HG03103 (cell line): ENCODE results near the gene GIPC1.
"Not testable (repeated sequence)": the region's sequence is repeated elsewhere in the genome, so short reads cannot be mapped to it uniquely, and the experiment has no call there.

Experiments
- ATAC-seq: cut with Tn5 transposase; IDR thresholded peaks from one replicate; pipeline ENCODE4 v1.9.1; 2021; ENCODE audit warnings: low read depth; ENCODE audit not compliant: unreplicated experiment

Gene GIPC1

GRCh38 chr19:14496029-14496833, at the start of gene GIPC1:
Gene GIPC1, minus strand, starts transcription at chr19:14496127. Its CDS starts 13,151 bp downstream, at chr19:14482976.
- no peak for ATAC-seq

GRCh38 chr19:14545716-14546082, 49.8 kb upstream of the GIPC1 start:
- no peak for ATAC-seq

- ATAC-seq = no peak
These were observed 49.2 kb upstream of the GIPC1 start for GRCh38 chr19:14544977-14545715.

- ATAC-seq = no peak
These were observed 48.1 kb upstream of the GIPC1 start for GRCh38 chr19:14544047-14544446.

- ATAC-seq = no peak
These were observed 46.9 kb upstream of the GIPC1 start for GRCh38 chr19:14542711-14543328.

GRCh38 chr19:14541979-14542378, 46.1 kb upstream of the GIPC1 start:
- not testable (repeated sequence) for ATAC-seq

GRCh38 chr19:14540741-14541525, 45.0 kb upstream of the GIPC1 start:
- no peak for ATAC-seq

GRCh38 chr19:14536926-14537692, 41.2 kb upstream of the GIPC1 start:
- no peak for ATAC-seq

- no peak for ATAC-seq
These were observed 37.5 kb upstream of the GIPC1 start for GRCh38 chr19:14533450-14533849.

GRCh38 chr19:14530506-14530905, 34.6 kb upstream of the GIPC1 start:
- ATAC-seq = no peak

- ATAC-seq = no peak
These were observed 34.0 kb upstream of the GIPC1 start for GRCh38 chr19:14530005-14530348.

- peak; percentile 78 for ATAC-seq
These were observed 33.5 kb upstream of the GIPC1 start, which contains the start of gene TECR for GRCh38 chr19:14529254-14530004. Gene TECR, plus strand, starts transcription at chr19:14529594. Its CDS starts 103 bp downstream, at chr19:14529697.

- ATAC-seq = no peak
These were observed 32.7 kb upstream of the GIPC1 start for GRCh38 chr19:14528419-14529253.

- no peak for ATAC-seq
These were observed 30.5 kb upstream of the GIPC1 start for GRCh38 chr19:14526423-14526822.

GRCh38 chr19:14525729-14526128, 29.8 kb upstream of the GIPC1 start:
- no peak for ATAC-seq

- no peak for ATAC-seq
These were observed 24.6 kb upstream of the GIPC1 start for GRCh38 chr19:14520543-14520942.

GRCh38 chr19:14519860-14520407, 24.0 kb upstream of the GIPC1 start:
- ATAC-seq = no peak

- ATAC-seq = no peak
These were observed 23.4 kb upstream of the GIPC1 start for GRCh38 chr19:14519245-14519859.
